HFFc6 (cell line): ENCODE data around the gene PDE3B. TPM values are rescaled to one million over a fixed set of nuclear protein-coding genes. Genes with fewer than 3 reads are reported as not detected.

Experiments
- DNase-seq: peaks from one replicate; pipeline ENCODE4 v3.0.0-alpha.2; 2018
- H3K27ac Mint-ChIP-seq: 2 replicates; pipeline ENCODE4 v1.8.0; 2020; ENCODE audit warnings: mild to moderate bottlenecking, mixed read lengths
- H3K27me3 Mint-ChIP-seq: 2 replicates; pipeline ENCODE4 v1.8.0; 2021; ENCODE audit warnings: mild to moderate bottlenecking, moderate library complexity, mixed read lengths; ENCODE audit not compliant: insufficient read depth
- H3K36me3 Mint-ChIP-seq: 2 replicates; pipeline ENCODE4 v1.8.0; 2021; ENCODE audit warnings: low read depth, mixed read lengths
- H3K4me1 Mint-ChIP-seq: 2 replicates; pipeline ENCODE4 v1.8.0; 2020; ENCODE audit warnings: low read depth, mixed read lengths
- H3K4me3 Mint-ChIP-seq: 2 replicates; pipeline ENCODE4 v1.8.0; 2020; ENCODE audit warnings: mild to moderate bottlenecking, moderate library complexity, mixed read lengths
- H3K9me3 Mint-ChIP-seq: 2 replicates; pipeline ENCODE4 v1.8.0; 2020; ENCODE audit warnings: mild to moderate bottlenecking, mixed read lengths
- CTCF ChIP-seq: fragments of 200-600 bp; sonication (generic); IDR thresholded peaks from 2 replicates; pipeline ENCODE4 v1.5.0; 2021; ENCODE audit warnings: antibody characterized with exemption, mild to moderate bottlenecking
- total RNA-seq, 6 experiments: library from RNA; stranded (reverse); fragmentation: NEBNext Ultra II Directional; extraction: Animal tissue kit (Norgen Biotek cat#: 25700); gene quantifications; 2 replicates in 1 of 6; 3 replicates in 5 of 6; pipeline ENCODE4 v1.2.3, GENCODE V29; 2021

The PDE3B gene
- total RNA-seq, 6 experiments from 2014 or later, result 0.05 to 0.06 TPM; not detected in 4

GRCh38 chr11:14835496-14836492, 192.2 kb downstream of the PDE3B start:
- Mint-ChIP-seq H3K4me1 (no peaks in the 10 kb centered on the region), H3K9me3 (peaks cover 21% of the 10 kb centered on the region), H3K27me3 (no peaks in the 10 kb centered on the region), H3K4me3 (no peak overlapping the region), H3K36me3 (no peaks in the 10 kb centered on the region; the same call in 1 of the 2 replicates), H3K27ac (no peak overlapping the region)
- no peak for TF ChIP-seq CTCF
- DNase-seq, result no peak

GRCh38 chr11:14842002-14842401, 198.4 kb downstream of the PDE3B start:
- peaks cover 2% of the 10 kb centered on the region; the same call in 1 of the 2 replicates for H3K27me3 Mint-ChIP-seq
- DNase-seq, result no peak
- TF ChIP-seq CTCF, result no peak
- no peaks in the 10 kb centered on the region for H3K4me1 Mint-ChIP-seq
- no peak overlapping the region for H3K4me3 Mint-ChIP-seq
- H3K9me3 Mint-ChIP-seq, result peaks cover 30% of the 10 kb centered on the region
- no peak overlapping the region for H3K27ac Mint-ChIP-seq
- H3K36me3 Mint-ChIP-seq, result no peaks in the 10 kb centered on the region; the same call in 1 of the 2 replicates

GRCh38 chr11:14852571-14853177, 209.1 kb downstream of the PDE3B start:
- DNase-seq, result no peak
- no peaks in the 10 kb centered on the region for H3K27me3 Mint-ChIP-seq
- no peak overlapping the region for H3K27ac Mint-ChIP-seq

GRCh38 chr11:14854057-14854456, 210.5 kb downstream of the PDE3B start:
- Mint-ChIP-seq H3K27me3 (no peaks in the 10 kb centered on the region), H3K4me1 (no peaks in the 10 kb centered on the region), H3K4me3 (no peak overlapping the region), H3K27ac (no peak overlapping the region), H3K9me3 (0 out of 2 replicates have a peak, but pooled peaks cover 4% of the 10 kb centered on the region), H3K36me3 (no peaks in the 10 kb centered on the region)
- TF ChIP-seq CTCF, result no peak
- DNase-seq, result no peak

More at GRCh38 chr11:14852571-14853177, 209.1 kb downstream of the PDE3B start:
- Mint-ChIP-seq H3K4me3 (no peak overlapping the region), H3K36me3 (no peaks in the 10 kb centered on the region), H3K4me1 (no peaks in the 10 kb centered on the region), H3K9me3 (0 out of 2 replicates have a peak, but pooled peaks cover 4% of the 10 kb centered on the region)
- no peak for TF ChIP-seq CTCF

- Mint-ChIP-seq H3K4me3 (no peak overlapping the region), H3K36me3 (no peaks in the 10 kb centered on the region), H3K4me1 (no peaks in the 10 kb centered on the region), H3K9me3 (0 out of 2 replicates have a peak, but pooled peaks cover 4% of the 10 kb centered on the region), H3K27ac (no peak overlapping the region), H3K27me3 (no peaks in the 10 kb centered on the region)
- TF ChIP-seq CTCF, result no peak
- no peak for DNase-seq
Measured at GRCh38 chr11:14855890-14856289, 212.3 kb downstream of the PDE3B start.
